Adrenal gland (tissue), 12 donors: Measurements from ENCODE around the gene TXNRD2. TPM values are rescaled to one million over a fixed set of nuclear protein-coding genes. Genes with fewer than 3 reads are reported as not detected.

Source experiments
- DNase-seq, 7 donors: peaks; one replicate each; pipeline ENCODE4 v3.0.0-alpha.2; 2019 to 2020
- H3K27ac ChIP-seq, 5 donors: fragments of 200-600 bp; sonication (generic) in 4 of 5; 1 replicate in 3 of 5; 2 replicates in 2 of 5; pipeline versions ENCODE4 v1.5.1 to v1.8.0; 2016 to 2020; ENCODE audit warnings: mild to moderate bottlenecking in 1 of 5
- H3K27me3 ChIP-seq: fragments of 200-600 bp; 2 replicates; pipeline ENCODE4 v1.8.0; 2021
- H3K36me3 ChIP-seq, 2 donors: fragments of 200-600 bp; replicated peaks in 1 of 2; 1 replicate in 1 of 2; 2 replicates in 1 of 2; pipeline versions ENCODE4 v1.5.1 to v1.8.0; 2018 to 2022
- H3K4me1 ChIP-seq, 2 donors: fragments of 200-600 bp; replicated peaks in 1 of 2; 1 replicate in 1 of 2; 2 replicates in 1 of 2; pipeline versions ENCODE4 v1.5.1 to v1.8.0; 2018 to 2021
- H3K4me3 ChIP-seq, 4 donors: fragments of 200-600 bp; sonication (generic) in 3 of 4; one replicate each; pipeline ENCODE4 v1.5.1; 2016 to 2018
- H3K9me3 ChIP-seq, 3 donors: fragments of 200-600 bp; sonication (generic) in 1 of 3; replicated peaks in 1 of 3; 1 replicate in 2 of 3; 2 replicates in 1 of 3; pipeline versions ENCODE4 v1.5.1 to v1.8.0; 2016 to 2021
- CTCF ChIP-seq, 6 experiments: fragments of 450-650 bp in 4 of 6; fragments of 200-600 bp in 2 of 6; sonication (generic) in 1 of 6; IDR thresholded peaks; 1 replicate in 5 of 6; 2 replicates in 1 of 6; pipeline versions ENCODE4 v1.5.1 to v1.8.0; 2016 to 2021; ENCODE audit warnings: antibody characterized with exemption in 6 of 6, mild to moderate bottlenecking in 2 of 6, moderate library complexity in 1 of 6
- POLR2A ChIP-seq, 2 donors: fragments of 450-650 bp; IDR thresholded peaks; one replicate each; pipeline ENCODE4 v1.6.1; 2017; ENCODE audit warnings: antibody characterized with exemption in 2 of 2, mild to moderate bottlenecking in 2 of 2, moderate library complexity in 1 of 2
- WGBS, 4 donors: extraction: QIAGEN DNeasy Blood & Tissue Kit in 2 of 4; methylation state at CpG; one replicate each; pipeline versions ENCODE4 v1.1.5 to v1.1.7; 2013 to 2017; 5-methylcytosine and 5-hydroxymethylcytosine counted together
- intact Hi-C, 2 donors: fragments of 100-400 bp; cut with DNase I; formaldehyde crosslinking; loops; one replicate each; pipeline versions ENCODE4 v1.14.1 to v1.15.0; 2022 to 2023
- polyA plus RNA-seq, 3 donors: library from polyadenylated mRNA; stranded (reverse); fragments of 200-250 nt in 2 of 3; fragments of 350-450 nt in 1 of 3; fragmentation: Illumina TruSeq in 1 of 3; extraction: RNeasy Lipid Tissue Mini Kit (QIAGEN cat#74804) in 1 of 3; gene quantifications; one replicate each; pipeline ENCODE4 v1.2.3, GENCODE V29; 2013 to 2014
- total RNA-seq, 9 donors: library from RNA; depleted of rRNA in 4 of 9; stranded (reverse); fragments of >200 nt in 4 of 9; fragments of 120-200 nt in 1 of 9; fragmentation: NEBNext Ultra II Directional in 1 of 9; extraction: Animal tissue kit (Norgen Biotek cat#: 25700) in 1 of 9; gene quantifications; one replicate each; pipeline versions ENCODE4 v1.1.0 to v1.2.4, GENCODE V29; 2013 to 2023
- donor health status: healthy with polysubstance abuse.
- donor health status: Bipolar disorder and iron deficiency.
- donor health status: DM: yes; HTN: yes; CAD: no.
- donor health status: DM: no; HTN: no; CAD: no.
- donor health status: DM: no; HTN: no; CAD: no.
- donor health status: DM: yes; HTN: yes; CAD: no.

The TXNRD2 gene
- total and polyA plus RNA-seq, 12 donors, result 39.6 to 171 (median 59.5) TPM

- H3K4me3 ChIP-seq, result no peak overlapping the region
- TF ChIP-seq CTCF (IDR thresholded peaks at IDR 0.05), result no peak
- TF ChIP-seq POLR2A (IDR thresholded peaks at IDR 0.05), result no peak
- intact Hi-C loops, result no loop called here
- peaks cover 0 to 18% of the 10 kb centered on the region in 2 donors for H3K36me3 ChIP-seq
- 90 to 92% (median 91%) methylated on average over 7 to 21 of the region's 21 CpGs; no CpG with 5 or more reads in 1 of the 4 donors for WGBS, 4 donors
- no peak for DNase-seq
- H3K9me3 ChIP-seq, result no peaks in the 10 kb centered on the region
- peaks cover 25% of the 10 kb centered on the region in 2 donors for H3K4me1 ChIP-seq
- H3K27me3 ChIP-seq, result no peaks in the 10 kb centered on the region
- no peak overlapping the region for H3K27ac ChIP-seq
These were observed 90.1 kb downstream of the TXNRD2 start for GRCh38 chr22:19851291-19852176.

GRCh38 chr22:19850763-19851109 lies 90.9 kb downstream of the TXNRD2 start:
- Histone ChIP-seq H3K9me3 (no peaks in the 10 kb centered on the region), H3K27ac (no peak overlapping the region), H3K4me1 (peaks cover 17 to 19% of the 10 kb centered on the region in 2 donors), H3K27me3 (no peaks in the 10 kb centered on the region), H3K36me3 (peaks cover 0 to 18% of the 10 kb centered on the region in 2 donors), H3K4me3 (no peak overlapping the region)
- intact Hi-C loops, result no loop called here
- WGBS, 4 donors, result 87 to 95% (median 87%) methylated on average over 6 to 9 of the region's 9 CpGs
- TF ChIP-seq POLR2A (IDR thresholded peaks at IDR 0.05) (no peak), CTCF (IDR thresholded peaks at IDR 0.05) (no peak)
- DNase-seq, result no peak

GRCh38 chr22:19849835-19850762 lies 91.5 kb downstream of the TXNRD2 start:
- no peaks in the 10 kb centered on the region for H3K27me3 ChIP-seq
- H3K4me3 ChIP-seq, result no peak overlapping the region
- intact Hi-C loops, result no loop called here
- peaks cover 0 to 18% of the 10 kb centered on the region in 2 donors for H3K36me3 ChIP-seq
- TF ChIP-seq POLR2A (IDR thresholded peaks at IDR 0.05) (no peak), CTCF (IDR thresholded peaks at IDR 0.05) (no peak)
- no peak overlapping the region for H3K27ac ChIP-seq
- peaks cover 17% of the 10 kb centered on the region in 2 donors for H3K4me1 ChIP-seq
- DNase-seq, result no peak
- WGBS, 4 donors, result 89 to 98% (median 93%) methylated on average over 8 to 9 of the region's 9 CpGs
- H3K9me3 ChIP-seq, result no peaks in the 10 kb centered on the region
